Spleen (tissue), 7 donors: ENCODE measurements around the gene TOM1L2.

Source experiments
- CTCF ChIP-seq, 11 experiments: fragments of 200-600 bp in 7 of 11; fragments of 450-650 bp in 4 of 11; sonication (generic) in 4 of 11; IDR thresholded peaks in 8 of 11; conservative IDR thresholded peaks in 3 of 11; 1 replicate in 7 of 11; 2 replicates in 4 of 11; pipeline versions ENCODE4 v1.4.0 to v1.8.0; 2016 to 2021; ENCODE audit warnings: antibody characterized with exemption in 11 of 11, inconsistent platforms in 4 of 11, mild to moderate bottlenecking in 1 of 11
- POLR2A ChIP-seq, 3 donors: fragments of 450-650 bp; IDR thresholded peaks; one replicate each; pipeline ENCODE4 v1.5.1; 2017; ENCODE audit warnings: antibody characterized with exemption in 3 of 3, mild to moderate bottlenecking in 1 of 3
- POLR2AphosphoS5 ChIP-seq, 3 donors: sonication (generic); formaldehyde crosslinking; IDR thresholded peaks; one replicate each; pipeline ENCODE4 v1.5.1; 2017; ENCODE audit warnings: antibody characterized with exemption in 3 of 3
- donor health status: DM: no; HTN: no; CAD: no; lungs with moderate emphysema.
- donor health status: DM: no; HTN: no; CAD: no.
- donor health status: DM: no; HTN: no; CAD: no.

GRCh38 chr17:17906418-17907215, 65.6 kb downstream of the TOM1L2 start:
- no peak for TF ChIP-seq POLR2AphosphoS5 (IDR thresholded peaks at IDR 0.05)
- no peak for TF ChIP-seq CTCF (IDR thresholded peaks at IDR 0.05 in 8 of 11, conservative IDR thresholded peaks at IDR 0.05 in 3 of 11)
- no peak for TF ChIP-seq POLR2A (IDR thresholded peaks at IDR 0.05)
